Activated naive CD8-positive, alpha-beta T cell treated with anti-CD3 and anti-CD28 coated beads, Interleukin-2, amount 50 U/mL, for 16 hours (primary cell): ENCODE measurements around the gene TAF11.
"Not testable (repeated sequence)": the region's sequence is repeated elsewhere in the genome, so short reads cannot be mapped to it uniquely, and the experiment has no call there.

Experiments used
- DNase-seq: peaks from one replicate; pipeline ENCODE4 v3.0.0-alpha.2; 2020; ENCODE audit warnings: low read depth, low spot score

The TAF11 gene

GRCh38 chr6:34865107-34865506, 22.7 kb downstream of the TAF11 start:
- no peak for DNase-seq

- no peak for DNase-seq
Measured at GRCh38 chr6:34864007-34864406, 23.8 kb downstream of the TAF11 start.

- DNase-seq, result no peak
Measured at GRCh38 chr6:34860776-34861175, 27.1 kb downstream of the TAF11 start.

- no peak for DNase-seq
Measured at GRCh38 chr6:34859951-34860350, 27.9 kb downstream of the TAF11 start.

- DNase-seq, result no peak
Measured at GRCh38 chr6:34858681-34859080, 29.2 kb downstream of the TAF11 start.

- DNase-seq, result no peak
Measured at GRCh38 chr6:34855463-34855862, 32.4 kb downstream of the TAF11 start.

GRCh38 chr6:34852406-34853085, 35.3 kb downstream of the TAF11 start:
- DNase-seq, result no peak

- DNase-seq, result no peak
Measured at GRCh38 chr6:34851361-34851760, 36.5 kb downstream of the TAF11 start.

GRCh38 chr6:34849066-34849465, 38.8 kb downstream of the TAF11 start:
- DNase-seq, result not testable (repeated sequence)

- no peak for DNase-seq
Measured at GRCh38 chr6:34839666-34840352, 48.0 kb downstream of the TAF11 start.

GRCh38 chr6:34837528-34837927, 50.3 kb downstream of the TAF11 start:
- DNase-seq, result no peak

- no peak for DNase-seq
Measured at GRCh38 chr6:34836451-34836850, 51.4 kb downstream of the TAF11 start.

GRCh38 chr6:34836008-34836407, 51.8 kb downstream of the TAF11 start:
- no peak for DNase-seq

- DNase-seq, result no peak
Measured at GRCh38 chr6:34834789-34835518, 52.9 kb downstream of the TAF11 start.

- no peak for DNase-seq
Measured at GRCh38 chr6:34832942-34833341, 54.9 kb downstream of the TAF11 start.

GRCh38 chr6:34829137-34829536, 58.7 kb downstream of the TAF11 start:
- DNase-seq, result no peak
